Activated B cell treated with CpG ODN at 0.5 μM for 24 hours (primary cell): Measurements from ENCODE around the gene CFAP97. TPM values are rescaled to one million over a fixed set of nuclear protein-coding genes. Genes with fewer than 3 reads are reported as not detected.
A peak's percentile ranks its signal among the peaks of the same experiment; 100 is the strongest.
"Not testable (repeated sequence)": the region's sequence is repeated elsewhere in the genome, so short reads cannot be mapped to it uniquely, and the experiment has no call there.

Experiments
- ATAC-seq: fragments of 200-7000 bp; cut with Tn5 transposase; one replicate; pipeline ENCODE4 v1.10.0; 2021; ENCODE audit warnings: low read depth, mild to moderate bottlenecking, moderate library complexity
- CTCF ChIA-PET: fragments of 350-600 bp; sonication (Branson Sonifier 250); formaldehyde crosslinking; loops from one replicate; lab custom pipeline; 2021; ENCODE audit warnings: antibody characterized with exemption; lab: Charles Lee
- POLR2A ChIA-PET: fragments of 350-600 bp; sonication (Branson Sonifier 250); formaldehyde crosslinking; loops from one replicate; lab custom pipeline; 2021; ENCODE audit warnings: antibody characterized with exemption; lab: Charles Lee
- DNase-seq: peaks from one replicate; pipeline ENCODE4 v3.0.0; 2022
- H3K27ac Mint-ChIP-seq: one replicate; pipeline ENCODE4 v1.8.0; 2020; ENCODE audit warnings: mixed read lengths
- H3K27me3 Mint-ChIP-seq: one replicate; pipeline ENCODE4 v1.8.0; 2021; ENCODE audit warnings: mixed read lengths
- H3K36me3 Mint-ChIP-seq: one replicate; pipeline ENCODE4 v1.8.0; 2021; ENCODE audit warnings: low read depth, mixed read lengths
- H3K4me1 Mint-ChIP-seq: one replicate; pipeline ENCODE4 v1.8.0; 2021; ENCODE audit warnings: mixed read lengths
- H3K4me3 Mint-ChIP-seq: one replicate; pipeline ENCODE4 v1.8.0; 2020; ENCODE audit warnings: mild to moderate bottlenecking, mixed read lengths
- H3K9me3 Mint-ChIP-seq: one replicate; pipeline ENCODE4 v1.8.0; 2020; ENCODE audit warnings: mixed read lengths
- intact Hi-C: fragments of 100-400 bp; cut with micrococcal nuclease; formaldehyde crosslinking; loops from one replicate; pipeline ENCODE4 v1.15.1; 2024
- total RNA-seq: library from RNA; stranded (reverse); gene quantifications from 2 replicates; pipeline ENCODE4 v1.2.3, GENCODE V29; 2022
- TF ChIP-seq, protein P1 (sequence below): fragments of 200-600 bp; IDR thresholded peaks from one replicate; pipeline ENCODE4 v1.8.0; 2022; ENCODE audit warnings: antibody characterized with exemption, mild to moderate bottlenecking

CFAP97 gene
- total RNA-seq, 1 donor from 2014 or later: 44.1 TPM

DNA sequence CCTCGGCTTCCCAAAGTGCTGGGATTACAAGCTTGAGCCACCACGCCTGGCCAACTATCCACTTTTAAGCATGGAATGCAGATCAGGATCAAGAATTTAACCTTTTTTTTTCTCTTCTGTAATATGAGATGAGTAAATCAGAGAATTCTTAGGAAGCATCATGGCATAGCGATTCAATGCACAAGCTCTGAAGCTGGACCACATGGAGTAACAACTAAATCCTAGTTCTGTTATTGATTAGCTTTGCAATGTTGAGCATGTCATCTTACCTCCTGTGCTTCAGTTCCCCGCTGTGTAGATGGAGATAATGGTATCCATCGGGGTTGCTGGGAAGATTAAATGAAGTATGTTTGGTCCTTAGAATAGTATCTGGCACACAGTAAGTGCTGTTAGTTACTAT, 3.7 kb upstream of the CFAP97 start:
- TF ChIP-seq, protein P1, sequence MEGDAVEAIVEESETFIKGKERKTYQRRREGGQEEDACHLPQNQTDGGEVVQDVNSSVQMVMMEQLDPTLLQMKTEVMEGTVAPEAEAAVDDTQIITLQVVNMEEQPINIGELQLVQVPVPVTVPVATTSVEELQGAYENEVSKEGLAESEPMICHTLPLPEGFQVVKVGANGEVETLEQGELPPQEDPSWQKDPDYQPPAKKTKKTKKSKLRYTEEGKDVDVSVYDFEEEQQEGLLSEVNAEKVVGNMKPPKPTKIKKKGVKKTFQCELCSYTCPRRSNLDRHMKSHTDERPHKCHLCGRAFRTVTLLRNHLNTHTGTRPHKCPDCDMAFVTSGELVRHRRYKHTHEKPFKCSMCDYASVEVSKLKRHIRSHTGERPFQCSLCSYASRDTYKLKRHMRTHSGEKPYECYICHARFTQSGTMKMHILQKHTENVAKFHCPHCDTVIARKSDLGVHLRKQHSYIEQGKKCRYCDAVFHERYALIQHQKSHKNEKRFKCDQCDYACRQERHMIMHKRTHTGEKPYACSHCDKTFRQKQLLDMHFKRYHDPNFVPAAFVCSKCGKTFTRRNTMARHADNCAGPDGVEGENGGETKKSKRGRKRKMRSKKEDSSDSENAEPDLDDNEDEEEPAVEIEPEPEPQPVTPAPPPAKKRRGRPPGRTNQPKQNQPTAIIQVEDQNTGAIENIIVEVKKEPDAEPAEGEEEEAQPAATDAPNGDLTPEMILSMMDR: no peak
- no peak for ATAC-seq
- Mint-ChIP-seq H3K27me3 (no peaks in the 10 kb centered on the region), H3K4me1 (peaks cover 57% of the 10 kb centered on the region), H3K27ac (no peak overlapping the region), H3K36me3 (peaks cover 10% of the 10 kb centered on the region), H3K4me3 (no peak overlapping the region), H3K9me3 (no peaks in the 10 kb centered on the region)
- ChIA-PET POLR2A (interaction anchor here (0.8 kb wide), 1 partner anchor 189 kb away, joined by 4 read pairs; the partner anchor contains the start of gene ANKRD37), CTCF (no interaction called here)
- no peak for DNase-seq
- intact Hi-C loops: loop anchor here (10.0 kb wide), 2 partner anchors 353 to 383 kb away; partner anchors contain the start of gene ACSL1

DNA sequence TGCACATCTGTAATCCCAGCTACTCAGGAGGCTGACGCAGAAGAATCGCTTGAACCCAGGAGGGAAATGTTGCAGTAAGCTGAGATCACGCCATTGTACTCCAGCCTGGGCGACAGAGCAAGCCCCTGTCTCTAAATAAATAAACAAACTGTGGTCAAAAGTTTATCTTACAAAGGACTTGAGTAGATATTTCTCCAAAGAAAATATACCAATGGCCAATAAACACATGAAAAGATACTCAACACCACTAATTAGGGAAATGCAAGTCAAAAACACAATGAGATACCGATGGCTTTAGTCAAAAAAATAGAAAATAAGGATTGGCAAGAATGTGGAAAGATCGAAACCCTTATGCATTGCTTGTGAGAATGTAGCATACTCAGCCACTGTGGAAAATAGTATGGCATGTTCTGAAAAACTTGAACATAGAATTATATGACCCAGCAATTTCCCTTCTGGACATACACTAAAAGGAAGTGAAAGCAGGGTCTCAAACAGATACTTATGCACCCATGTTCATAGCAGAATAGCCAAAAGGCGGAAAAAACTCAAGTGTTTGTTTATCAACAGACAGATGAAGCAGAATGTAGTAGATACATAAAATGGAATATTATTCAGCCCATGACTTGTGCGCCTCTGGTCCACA, 2.0 kb upstream of the CFAP97 start:
- no peak for DNase-seq
- POLR2A ChIA-PET: no interaction called here
- H3K9me3 Mint-ChIP-seq: no peaks in the 10 kb centered on the region
- intact Hi-C loops: loop anchor here (2.0 to 10.0 kb wide), 4 partner anchors 351 to 1701 kb away; partner anchors contain the start of genes ACSL1 and ING2
- ATAC-seq: no peak
- H3K4me3 Mint-ChIP-seq: peak overlapping the region; percentile 32
- peaks cover 55% of the 10 kb centered on the region for H3K4me1 Mint-ChIP-seq
- TF ChIP-seq, protein P1: no peak
- H3K27me3 Mint-ChIP-seq: no peaks in the 10 kb centered on the region
- H3K27ac Mint-ChIP-seq: peak overlapping the region; percentile 54
- peaks cover 8% of the 10 kb centered on the region for H3K36me3 Mint-ChIP-seq
- CTCF ChIA-PET: no interaction called here

DNA sequence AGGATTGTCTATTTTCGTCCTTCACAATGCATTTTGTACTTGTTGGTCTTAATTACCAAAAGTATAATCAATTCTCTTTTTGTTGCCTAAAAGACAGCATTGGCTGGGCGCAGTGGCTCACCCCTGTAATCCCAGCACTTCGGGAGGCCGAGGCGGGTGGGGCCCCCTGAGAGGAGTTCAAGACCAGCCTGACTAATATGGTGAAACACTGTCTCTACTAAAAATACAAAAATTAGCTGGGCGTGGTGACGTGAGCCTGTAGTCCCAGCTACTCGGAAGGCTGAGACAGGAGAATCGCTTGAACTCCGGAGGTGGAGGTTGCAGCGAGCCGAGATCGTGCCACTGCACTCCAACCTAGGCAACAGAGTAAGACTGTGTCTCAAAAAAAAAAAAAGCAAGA, 1.3 kb upstream of the CFAP97 start:
- intact Hi-C loops: loop anchor here (2.0 to 10.0 kb wide), 4 partner anchors 350 to 1700 kb away; partner anchors contain the start of genes ACSL1 and ING2
- H3K36me3 Mint-ChIP-seq, ATAC-seq, H3K9me3 Mint-ChIP-seq, H3K27me3 Mint-ChIP-seq, CTCF ChIA-PET, DNase-seq: not testable (repeated sequence)
- Mint-ChIP-seq H3K4me3 (peak overlapping the region; percentile 93), H3K27ac (peak overlapping the region; percentile 75), H3K4me1 (peaks cover 51% of the 10 kb centered on the region)
- POLR2A ChIA-PET: interaction anchor here (0.6 to 1.2 kb wide), 3 partner anchors 36 to 191 kb away, joined by 4 to 6 read pairs (median 5); partner anchors contain the start of genes ANKRD37 and SLC25A4

DNA sequence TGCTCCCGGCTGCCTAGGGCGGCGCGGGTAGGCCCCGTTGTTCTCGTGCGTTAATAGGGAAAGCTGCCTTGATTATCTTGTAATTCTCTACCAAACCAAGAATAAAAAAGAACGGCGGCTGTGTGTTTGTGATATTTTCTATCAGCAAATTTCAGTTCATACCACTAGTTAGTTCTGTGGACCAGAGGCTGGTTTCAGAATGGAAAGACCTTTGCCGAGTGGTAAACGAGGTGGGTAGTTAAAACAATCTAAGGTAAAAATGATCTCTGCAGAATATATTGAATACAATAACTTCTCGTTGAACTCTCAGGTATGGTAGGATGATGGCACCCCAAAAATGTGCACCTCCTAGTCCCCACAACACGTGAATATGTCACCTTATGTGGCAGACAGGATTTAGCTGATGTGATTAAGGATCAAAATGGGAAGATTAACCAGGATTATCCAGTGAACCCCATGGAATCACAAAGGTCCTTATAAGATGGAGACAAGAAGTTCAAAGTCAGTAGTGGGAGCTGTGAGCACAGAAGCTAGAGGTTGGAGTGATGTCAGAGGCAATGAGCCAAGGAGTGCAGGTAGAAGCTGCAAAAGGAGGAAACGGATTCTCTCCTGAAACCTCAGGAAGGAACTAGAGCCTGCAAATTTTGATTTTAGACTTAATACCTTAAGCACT, 574 bp upstream of the CFAP97 start:
- TF ChIP-seq, protein P1: no peak
- Mint-ChIP-seq H3K4me1 (peaks cover 52% of the 10 kb centered on the region), H3K9me3 (no peaks in the 10 kb centered on the region), H3K27me3 (no peaks in the 10 kb centered on the region), H3K36me3 (peaks cover 12% of the 10 kb centered on the region), H3K27ac (peak overlapping the region; percentile 75), H3K4me3 (peak overlapping the region; percentile 93)
- ATAC-seq: no peak
- ChIA-PET CTCF (no interaction called here), POLR2A (interaction anchor here (0.6 to 1.2 kb wide), 4 partner anchors 37 to 192 kb away, joined by 4 to 6 read pairs (median 4); partner anchors contain the start of genes ANKRD37, LRP2BP and SLC25A4)
- no peak for DNase-seq
- intact Hi-C loops: loop anchor here (1.0 to 10.0 kb wide), 7 partner anchors 192 to 1762 kb away; partner anchors contain the start of genes ACSL1, ANKRD37, CCDC110 and CDKN2AIP

DNA sequence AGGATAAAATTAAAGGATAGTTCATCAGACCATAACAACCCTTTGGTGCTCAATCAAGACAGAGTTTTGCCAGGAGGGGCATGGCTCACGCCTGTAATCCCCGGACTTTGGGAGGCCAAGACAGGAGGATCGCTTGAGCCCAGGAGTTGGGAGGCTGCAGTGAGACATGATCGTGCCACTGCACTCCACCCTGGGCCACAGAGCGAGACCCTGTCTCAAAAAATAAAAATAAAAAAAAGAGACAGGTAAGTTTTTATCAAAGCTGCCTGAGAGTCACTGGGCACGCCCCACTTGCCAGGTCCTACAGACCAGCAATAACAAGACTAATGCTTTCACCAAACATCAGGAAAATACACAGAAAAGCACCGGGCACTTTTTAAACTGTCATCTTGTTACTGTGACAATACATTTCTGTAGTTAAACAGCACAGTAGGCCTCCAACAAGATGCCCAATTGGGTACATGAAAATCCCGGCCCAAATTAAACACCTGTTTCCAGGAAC, 765 bp downstream of the CFAP97 start:
- ChIA-PET POLR2A (interaction anchor here (1.0 kb wide), 1 partner anchor 10 kb away, joined by 4 read pairs; no protein-coding TSS in a partner anchor), CTCF (interaction anchor here (1.5 kb wide), 1 partner anchor 19 kb away, joined by 3 read pairs; no protein-coding TSS in a partner anchor)
- peaks cover 12% of the 10 kb centered on the region for H3K36me3 Mint-ChIP-seq
- TF ChIP-seq, protein P1: no peak
- H3K9me3 Mint-ChIP-seq: no peaks in the 10 kb centered on the region
- intact Hi-C loops: loop anchor here (1.0 to 10.0 kb wide), 6 partner anchors 11 to 1761 kb away; partner anchors contain the start of genes ACSL1, CDKN2AIP and SLC25A4
- peak overlapping the region; percentile 93 for H3K4me3 Mint-ChIP-seq
- H3K4me1 Mint-ChIP-seq: peaks cover 47% of the 10 kb centered on the region
- peak overlapping the region; percentile 97 for H3K27ac Mint-ChIP-seq
- ATAC-seq (peak; percentile 4), DNase-seq (no peak)
- H3K27me3 Mint-ChIP-seq: no peaks in the 10 kb centered on the region
